HEK293 (cell line): ENCODE data around the gene SPECC1L.
A peak's percentile ranks its signal among the peaks of the same experiment; 100 is the strongest.

ENCODE experiments used
- SCRT2 ChIP-seq: fragments of 450-650 bp; formaldehyde crosslinking; IDR thresholded peaks from 2 replicates; pipeline ENCODE4 v1.5.1; 2016; ENCODE audit warnings: missing biosample characterization, missing genetic modification characterization
- WT1 ChIP-seq: fragments of 450-650 bp; formaldehyde crosslinking; IDR thresholded peaks from 2 replicates; pipeline ENCODE4 v1.5.1; 2016; ENCODE audit warnings: missing biosample characterization, missing genetic modification characterization
- YY2 ChIP-seq: fragments of 450-650 bp; formaldehyde crosslinking; IDR thresholded peaks from 2 replicates; pipeline ENCODE4 v1.5.1; 2016; ENCODE audit warnings: missing biosample characterization, missing genetic modification characterization
- ZBTB8A ChIP-seq: fragments of 450-650 bp; formaldehyde crosslinking; IDR thresholded peaks from 2 replicates; pipeline ENCODE4 v1.5.1; 2016; ENCODE audit warnings: missing biosample characterization, missing genetic modification characterization
- ZFP37 ChIP-seq: fragments of 450-650 bp; formaldehyde crosslinking; IDR thresholded peaks from 2 replicates; pipeline ENCODE4 v1.5.1; 2016; ENCODE audit warnings: missing biosample characterization, missing genetic modification characterization
- ZIC2 ChIP-seq: fragments of 450-650 bp; formaldehyde crosslinking; IDR thresholded peaks from 2 replicates; pipeline ENCODE4 v1.5.1; 2016; ENCODE audit warnings: missing biosample characterization, missing genetic modification characterization
- ZNF112 ChIP-seq: fragments of 450-650 bp; formaldehyde crosslinking; IDR thresholded peaks from 2 replicates; pipeline ENCODE4 v1.5.0; 2017; ENCODE audit warnings: missing biosample characterization, missing genetic modification characterization
- ZNF155 ChIP-seq: fragments of 450-650 bp; formaldehyde crosslinking; IDR thresholded peaks from 2 replicates; pipeline ENCODE4 v1.5.1; 2016; ENCODE audit warnings: missing biosample characterization, missing genetic modification characterization
- ZNF175 ChIP-seq: fragments of 450-650 bp; formaldehyde crosslinking; IDR thresholded peaks from 2 replicates; pipeline ENCODE4 v1.5.1; 2016; ENCODE audit warnings: missing biosample characterization, missing genetic modification characterization
- ZNF184 ChIP-seq: fragments of 450-650 bp; IDR thresholded peaks from 2 replicates; pipeline ENCODE4 v1.5.1; 2018; ENCODE audit warnings: missing biosample characterization, mild to moderate bottlenecking, missing genetic modification characterization
- ZNF2 ChIP-seq: fragments of 450-650 bp; formaldehyde crosslinking; IDR thresholded peaks from 2 replicates; pipeline ENCODE4 v1.5.1; 2016; ENCODE audit warnings: missing biosample characterization, missing genetic modification characterization
- ZNF354C ChIP-seq: fragments of 450-650 bp; formaldehyde crosslinking; IDR thresholded peaks from 2 replicates; pipeline ENCODE4 v1.5.1; 2016; ENCODE audit warnings: missing biosample characterization, missing genetic modification characterization, low read depth, borderline replicate concordance
- ZNF548 ChIP-seq: fragments of 450-650 bp; formaldehyde crosslinking; IDR thresholded peaks from 2 replicates; pipeline ENCODE4 v1.5.1; 2016; ENCODE audit warnings: missing biosample characterization, missing genetic modification characterization
- ZNF596 ChIP-seq: fragments of 450-650 bp; IDR thresholded peaks from 2 replicates; pipeline ENCODE4 v1.5.0; 2018; ENCODE audit warnings: missing biosample characterization, mild to moderate bottlenecking, missing genetic modification characterization, moderate library complexity
- ZNF610 ChIP-seq: fragments of 450-650 bp; formaldehyde crosslinking; IDR thresholded peaks from 2 replicates; pipeline ENCODE4 v1.5.1; 2016; ENCODE audit warnings: missing biosample characterization, missing genetic modification characterization, borderline replicate concordance
- ZNF664 ChIP-seq: fragments of 450-650 bp; formaldehyde crosslinking; IDR thresholded peaks from 2 replicates; pipeline ENCODE4 v1.5.1; 2016; ENCODE audit warnings: missing biosample characterization, missing genetic modification characterization
- ZNF677 ChIP-seq: fragments of 450-650 bp; IDR thresholded peaks from 2 replicates; pipeline ENCODE4 v1.5.0; 2018; ENCODE audit warnings: missing biosample characterization, mild to moderate bottlenecking, missing genetic modification characterization, moderate library complexity
- ZSCAN16 ChIP-seq: fragments of 450-650 bp; formaldehyde crosslinking; IDR thresholded peaks from 2 replicates; pipeline ENCODE4 v1.5.1; 2016; ENCODE audit warnings: missing biosample characterization, missing genetic modification characterization
- TF ChIP-seq, protein P1 (sequence below): fragments of 450-650 bp; formaldehyde crosslinking; IDR thresholded peaks from 2 replicates; pipeline ENCODE4 v1.5.1; 2016; ENCODE audit warnings: missing biosample characterization, missing genetic modification characterization
- TF ChIP-seq, protein P2 (sequence below): fragments of 450-650 bp; formaldehyde crosslinking; IDR thresholded peaks from 2 replicates; pipeline ENCODE4 v1.5.1; 2016; ENCODE audit warnings: missing biosample characterization, missing genetic modification characterization
- TF ChIP-seq, protein P3 (sequence below): sonication (generic); formaldehyde crosslinking; IDR thresholded peaks from 2 replicates; pipeline ENCODE4 v1.8.1; 2022; ENCODE audit warnings: mild to moderate bottlenecking, moderate library complexity, missing genetic modification reagents
- TF ChIP-seq, protein P4 (sequence below): fragments of 450-650 bp; formaldehyde crosslinking; IDR thresholded peaks from 2 replicates; pipeline ENCODE4 v1.5.1; 2016; ENCODE audit warnings: missing biosample characterization, missing genetic modification characterization
- TF ChIP-seq, protein P5 (sequence below): fragments of 450-650 bp; formaldehyde crosslinking; IDR thresholded peaks from 2 replicates; pipeline ENCODE4 v1.5.1; 2016; ENCODE audit warnings: missing biosample characterization, missing genetic modification characterization
- TF ChIP-seq, protein P6 (sequence below): fragments of 450-650 bp; formaldehyde crosslinking; IDR thresholded peaks from 2 replicates; pipeline ENCODE4 v1.5.1; 2016; ENCODE audit warnings: missing biosample characterization, missing genetic modification characterization
- TF ChIP-seq, protein P7 (sequence below): fragments of 450-650 bp; formaldehyde crosslinking; IDR thresholded peaks from 2 replicates; pipeline ENCODE4 v1.5.1; 2016; ENCODE audit warnings: missing biosample characterization, missing genetic modification characterization
- TF ChIP-seq, protein P8 (sequence below): fragments of 450-650 bp; formaldehyde crosslinking; IDR thresholded peaks from 2 replicates; pipeline ENCODE4 v1.5.0; 2017; ENCODE audit warnings: missing biosample characterization, missing genetic modification characterization, borderline replicate concordance
- TF ChIP-seq, protein P9 (sequence below): fragments of 450-650 bp; formaldehyde crosslinking; IDR thresholded peaks from 2 replicates; pipeline ENCODE4 v1.5.1; 2016; ENCODE audit warnings: missing biosample characterization, missing genetic modification characterization, low read depth

Gene SPECC1L

DNA sequence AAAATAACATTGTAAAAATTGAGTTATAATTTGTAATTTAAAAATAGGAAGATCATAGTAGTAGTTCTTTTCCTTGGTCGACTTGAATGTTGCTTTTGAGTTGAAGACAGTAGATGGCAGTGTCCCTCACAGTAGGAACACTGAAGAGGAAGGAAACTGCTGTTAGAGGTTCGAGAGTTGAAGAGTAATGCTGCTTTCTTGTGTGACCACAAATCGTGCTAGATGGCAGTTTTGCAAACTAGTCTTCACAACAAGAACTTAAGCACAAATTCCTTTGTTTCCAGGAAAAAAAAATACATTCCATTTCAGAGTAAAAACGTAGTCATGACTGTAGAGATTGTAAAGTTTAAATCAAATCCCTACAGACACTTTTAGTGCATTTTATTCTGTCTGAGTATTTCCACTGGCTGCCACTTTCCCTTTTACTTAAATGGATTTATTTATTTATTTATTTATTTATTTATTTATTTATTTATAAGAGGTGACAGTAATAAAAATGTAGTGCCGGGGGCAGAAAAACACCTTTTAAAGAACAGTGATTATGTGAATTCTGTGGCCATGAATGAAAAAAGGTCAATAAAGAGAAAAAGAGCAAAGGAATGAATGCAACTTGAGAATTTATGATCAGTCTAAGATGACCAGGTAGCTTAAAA is 54.6 kb downstream of the SPECC1L start (continued):
- TF ChIP-seq, protein P1, sequence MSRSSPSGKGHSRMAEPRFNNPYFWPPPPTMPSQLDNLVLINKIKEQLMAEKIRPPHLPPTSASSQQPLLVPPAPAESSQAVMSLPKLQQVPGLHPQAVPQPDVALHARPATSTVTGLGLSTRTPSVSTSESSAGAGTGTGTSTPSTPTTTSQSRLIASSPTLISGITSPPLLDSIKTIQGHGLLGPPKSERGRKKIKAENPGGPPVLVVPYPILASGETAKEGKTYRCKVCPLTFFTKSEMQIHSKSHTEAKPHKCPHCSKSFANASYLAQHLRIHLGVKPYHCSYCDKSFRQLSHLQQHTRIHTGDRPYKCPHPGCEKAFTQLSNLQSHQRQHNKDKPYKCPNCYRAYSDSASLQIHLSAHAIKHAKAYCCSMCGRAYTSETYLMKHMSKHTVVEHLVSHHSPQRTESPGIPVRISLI (tag by site-specific recombination), result no peak
- TF ChIP-seq ZNF155, result no peak
- TF ChIP-seq ZNF548 (tag by site-specific recombination), result no peak
- TF ChIP-seq, protein P2, sequence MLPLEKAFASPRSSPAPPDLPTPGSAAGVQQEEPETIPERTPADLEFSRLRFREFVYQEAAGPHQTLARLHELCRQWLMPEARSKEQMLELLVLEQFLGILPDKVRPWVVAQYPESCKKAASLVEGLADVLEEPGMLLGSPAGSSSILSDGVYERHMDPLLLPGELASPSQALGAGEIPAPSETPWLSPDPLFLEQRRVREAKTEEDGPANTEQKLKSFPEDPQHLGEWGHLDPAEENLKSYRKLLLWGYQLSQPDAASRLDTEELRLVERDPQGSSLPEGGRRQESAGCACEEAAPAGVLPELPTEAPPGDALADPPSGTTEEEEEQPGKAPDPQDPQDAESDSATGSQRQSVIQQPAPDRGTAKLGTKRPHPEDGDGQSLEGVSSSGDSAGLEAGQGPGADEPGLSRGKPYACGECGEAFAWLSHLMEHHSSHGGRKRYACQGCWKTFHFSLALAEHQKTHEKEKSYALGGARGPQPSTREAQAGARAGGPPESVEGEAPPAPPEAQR, result no peak
- TF ChIP-seq, protein P3, sequence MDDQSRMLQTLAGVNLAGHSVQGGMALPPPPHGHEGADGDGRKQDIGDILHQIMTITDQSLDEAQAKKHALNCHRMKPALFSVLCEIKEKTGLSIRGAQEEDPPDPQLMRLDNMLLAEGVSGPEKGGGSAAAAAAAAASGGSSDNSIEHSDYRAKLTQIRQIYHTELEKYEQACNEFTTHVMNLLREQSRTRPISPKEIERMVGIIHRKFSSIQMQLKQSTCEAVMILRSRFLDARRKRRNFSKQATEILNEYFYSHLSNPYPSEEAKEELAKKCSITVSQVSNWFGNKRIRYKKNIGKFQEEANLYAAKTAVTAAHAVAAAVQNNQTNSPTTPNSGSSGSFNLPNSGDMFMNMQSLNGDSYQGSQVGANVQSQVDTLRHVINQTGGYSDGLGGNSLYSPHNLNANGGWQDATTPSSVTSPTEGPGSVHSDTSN (CRISPR knock-in tag), result no peak
- TF ChIP-seq ZNF664 (tag by site-specific recombination), result peak; percentile 35; the same call in 1 of the 2 replicates
- TF ChIP-seq, protein P4, sequence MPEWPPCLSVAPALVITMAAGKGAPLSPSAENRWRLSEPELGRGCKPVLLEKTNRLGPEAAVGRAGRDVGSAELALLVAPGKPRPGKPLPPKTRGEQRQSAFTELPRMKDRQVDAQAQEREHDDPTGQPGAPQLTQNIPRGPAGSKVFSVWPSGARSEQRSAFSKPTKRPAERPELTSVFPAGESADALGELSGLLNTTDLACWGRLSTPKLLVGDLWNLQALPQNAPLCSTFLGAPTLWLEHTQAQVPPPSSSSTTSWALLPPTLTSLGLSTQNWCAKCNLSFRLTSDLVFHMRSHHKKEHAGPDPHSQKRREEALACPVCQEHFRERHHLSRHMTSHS (tag by site-specific recombination), result no peak
- no peak for TF ChIP-seq WT1 (tag by site-specific recombination)
- no peak for TF ChIP-seq ZNF677 (tag by site-specific recombination)
- TF ChIP-seq ZNF354C, result 0 out of 2 replicates have a peak, but pooled peaks have one; percentile 44
- TF ChIP-seq, protein P5, sequence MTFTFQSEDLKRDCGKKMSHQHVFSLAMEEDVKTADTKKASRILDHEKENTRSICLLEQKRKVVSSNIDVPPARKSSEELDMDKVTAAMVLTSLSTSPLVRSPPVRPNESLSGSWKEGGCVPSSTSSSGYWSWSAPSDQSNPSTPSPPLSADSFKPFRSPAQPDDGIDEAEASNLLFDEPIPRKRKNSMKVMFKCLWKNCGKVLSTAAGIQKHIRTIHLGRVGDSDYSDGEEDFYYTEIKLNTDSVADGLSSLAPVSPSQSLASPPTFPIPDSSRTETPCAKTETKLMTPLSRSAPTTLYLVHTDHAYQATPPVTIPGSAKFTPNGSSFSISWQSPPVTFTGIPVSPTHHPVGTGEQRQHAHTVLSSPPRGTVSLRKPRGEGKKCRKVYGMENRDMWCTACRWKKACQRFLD (tag by site-specific recombination), result 0 out of 2 replicates have a peak, but pooled peaks have one; percentile 26
- TF ChIP-seq ZFP37 (tag by site-specific recombination), result peak; percentile 67; the same call in 1 of the 2 replicates
- TF ChIP-seq ZNF596 (tag by site-specific recombination), result no peak
- no peak for TF ChIP-seq ZSCAN16 (tag by site-specific recombination)
- TF ChIP-seq ZNF112, result no peak
- TF ChIP-seq YY2 (tag by site-specific recombination), result no peak
- no peak for TF ChIP-seq ZIC2
- TF ChIP-seq, protein P6, sequence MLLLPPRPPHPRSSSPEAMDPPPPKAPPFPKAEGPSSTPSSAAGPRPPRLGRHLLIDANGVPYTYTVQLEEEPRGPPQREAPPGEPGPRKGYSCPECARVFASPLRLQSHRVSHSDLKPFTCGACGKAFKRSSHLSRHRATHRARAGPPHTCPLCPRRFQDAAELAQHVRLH, result 0 out of 2 replicates have a peak, but pooled peaks have one; percentile 50
- TF ChIP-seq ZNF610 (tag by site-specific recombination), result 0 out of 2 replicates have a peak, but pooled peaks have one; percentile 37
- no peak for TF ChIP-seq SCRT2 (tag by site-specific recombination)
- TF ChIP-seq ZNF2 (tag by site-specific recombination), result no peak
- peak; percentile 84 for TF ChIP-seq ZBTB8A
- no peak for TF ChIP-seq ZNF175 (tag by site-specific recombination)
- TF ChIP-seq, protein P7, sequence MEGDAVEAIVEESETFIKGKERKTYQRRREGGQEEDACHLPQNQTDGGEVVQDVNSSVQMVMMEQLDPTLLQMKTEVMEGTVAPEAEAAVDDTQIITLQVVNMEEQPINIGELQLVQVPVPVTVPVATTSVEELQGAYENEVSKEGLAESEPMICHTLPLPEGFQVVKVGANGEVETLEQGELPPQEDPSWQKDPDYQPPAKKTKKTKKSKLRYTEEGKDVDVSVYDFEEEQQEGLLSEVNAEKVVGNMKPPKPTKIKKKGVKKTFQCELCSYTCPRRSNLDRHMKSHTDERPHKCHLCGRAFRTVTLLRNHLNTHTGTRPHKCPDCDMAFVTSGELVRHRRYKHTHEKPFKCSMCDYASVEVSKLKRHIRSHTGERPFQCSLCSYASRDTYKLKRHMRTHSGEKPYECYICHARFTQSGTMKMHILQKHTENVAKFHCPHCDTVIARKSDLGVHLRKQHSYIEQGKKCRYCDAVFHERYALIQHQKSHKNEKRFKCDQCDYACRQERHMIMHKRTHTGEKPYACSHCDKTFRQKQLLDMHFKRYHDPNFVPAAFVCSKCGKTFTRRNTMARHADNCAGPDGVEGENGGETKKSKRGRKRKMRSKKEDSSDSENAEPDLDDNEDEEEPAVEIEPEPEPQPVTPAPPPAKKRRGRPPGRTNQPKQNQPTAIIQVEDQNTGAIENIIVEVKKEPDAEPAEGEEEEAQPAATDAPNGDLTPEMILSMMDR (tag by site-specific recombination), result peak; percentile 80
- TF ChIP-seq, protein P8, sequence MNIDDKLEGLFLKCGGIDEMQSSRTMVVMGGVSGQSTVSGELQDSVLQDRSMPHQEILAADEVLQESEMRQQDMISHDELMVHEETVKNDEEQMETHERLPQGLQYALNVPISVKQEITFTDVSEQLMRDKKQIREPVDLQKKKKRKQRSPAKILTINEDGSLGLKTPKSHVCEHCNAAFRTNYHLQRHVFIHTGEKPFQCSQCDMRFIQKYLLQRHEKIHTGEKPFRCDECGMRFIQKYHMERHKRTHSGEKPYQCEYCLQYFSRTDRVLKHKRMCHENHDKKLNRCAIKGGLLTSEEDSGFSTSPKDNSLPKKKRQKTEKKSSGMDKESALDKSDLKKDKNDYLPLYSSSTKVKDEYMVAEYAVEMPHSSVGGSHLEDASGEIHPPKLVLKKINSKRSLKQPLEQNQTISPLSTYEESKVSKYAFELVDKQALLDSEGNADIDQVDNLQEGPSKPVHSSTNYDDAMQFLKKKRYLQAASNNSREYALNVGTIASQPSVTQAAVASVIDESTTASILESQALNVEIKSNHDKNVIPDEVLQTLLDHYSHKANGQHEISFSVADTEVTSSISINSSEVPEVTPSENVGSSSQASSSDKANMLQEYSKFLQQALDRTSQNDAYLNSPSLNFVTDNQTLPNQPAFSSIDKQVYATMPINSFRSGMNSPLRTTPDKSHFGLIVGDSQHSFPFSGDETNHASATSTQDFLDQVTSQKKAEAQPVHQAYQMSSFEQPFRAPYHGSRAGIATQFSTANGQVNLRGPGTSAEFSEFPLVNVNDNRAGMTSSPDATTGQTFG (tag by site-specific recombination), result no peak
- TF ChIP-seq, protein P9, sequence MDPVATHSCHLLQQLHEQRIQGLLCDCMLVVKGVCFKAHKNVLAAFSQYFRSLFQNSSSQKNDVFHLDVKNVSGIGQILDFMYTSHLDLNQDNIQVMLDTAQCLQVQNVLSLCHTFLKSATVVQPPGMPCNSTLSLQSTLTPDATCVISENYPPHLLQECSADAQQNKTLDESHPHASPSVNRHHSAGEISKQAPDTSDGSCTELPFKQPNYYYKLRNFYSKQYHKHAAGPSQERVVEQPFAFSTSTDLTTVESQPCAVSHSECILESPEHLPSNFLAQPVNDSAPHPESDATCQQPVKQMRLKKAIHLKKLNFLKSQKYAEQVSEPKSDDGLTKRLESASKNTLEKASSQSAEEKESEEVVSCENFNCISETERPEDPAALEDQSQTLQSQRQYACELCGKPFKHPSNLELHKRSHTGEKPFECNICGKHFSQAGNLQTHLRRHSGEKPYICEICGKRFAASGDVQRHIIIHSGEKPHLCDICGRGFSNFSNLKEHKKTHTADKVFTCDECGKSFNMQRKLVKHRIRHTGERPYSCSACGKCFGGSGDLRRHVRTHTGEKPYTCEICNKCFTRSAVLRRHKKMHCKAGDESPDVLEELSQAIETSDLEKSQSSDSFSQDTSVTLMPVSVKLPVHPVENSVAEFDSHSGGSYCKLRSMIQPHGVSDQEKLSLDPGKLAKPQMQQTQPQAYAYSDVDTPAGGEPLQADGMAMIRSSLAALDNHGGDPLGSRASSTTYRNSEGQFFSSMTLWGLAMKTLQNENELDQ (tag by site-specific recombination), result no peak
- no peak for TF ChIP-seq ZNF184 (tag by site-specific recombination)
